Central memory CD4-positive, alpha-beta T cell (primary cell): Measurements from ENCODE around the gene MAPK4.
"Not testable (repeated sequence)": the region's sequence is repeated elsewhere in the genome, so short reads cannot be mapped to it uniquely, and the experiment has no call there.

Experiments used
- DNase-seq: peaks from one replicate; pipeline ENCODE4 v3.0.0; 2022

Gene MAPK4

GRCh38 chr18:50694147-50694546 lies 134.3 kb downstream of the MAPK4 start:
- no peak for DNase-seq

GRCh38 chr18:50695431-50696176 lies 135.7 kb downstream of the MAPK4 start:
- no peak for DNase-seq

GRCh38 chr18:50696436-50696835 lies 136.5 kb downstream of the MAPK4 start:
- no peak for DNase-seq

GRCh38 chr18:50696929-50697328 lies 137.0 kb downstream of the MAPK4 start:
- DNase-seq = no peak

- DNase-seq = no peak
Observed at GRCh38 chr18:50697509-50697908, 137.6 kb downstream of the MAPK4 start.

GRCh38 chr18:50700245-50701165 lies 140.6 kb downstream of the MAPK4 start:
- no peak for DNase-seq

GRCh38 chr18:50704357-50704940 lies 144.6 kb downstream of the MAPK4 start:
- no peak for DNase-seq

- no peak for DNase-seq
Observed at GRCh38 chr18:50706199-50706598, 146.3 kb downstream of the MAPK4 start.

GRCh38 chr18:50706651-50707050 lies 146.8 kb downstream of the MAPK4 start:
- no peak for DNase-seq

GRCh38 chr18:50707297-50707696 lies 147.4 kb downstream of the MAPK4 start:
- DNase-seq = not testable (repeated sequence)

- no peak for DNase-seq
Observed at GRCh38 chr18:50707855-50708469, 148.1 kb downstream of the MAPK4 start.

GRCh38 chr18:50709193-50709592 lies 149.3 kb downstream of the MAPK4 start:
- no peak for DNase-seq

GRCh38 chr18:50711386-50711785 lies 151.5 kb downstream of the MAPK4 start:
- no peak for DNase-seq

GRCh38 chr18:50715919-50716318 lies 156.0 kb downstream of the MAPK4 start:
- no peak for DNase-seq

- no peak for DNase-seq
Observed at GRCh38 chr18:50716902-50717301, 157.0 kb downstream of the MAPK4 start.

GRCh38 chr18:50717563-50717962 lies 157.7 kb downstream of the MAPK4 start:
- no peak for DNase-seq

- no peak for DNase-seq
Observed at GRCh38 chr18:50719471-50720324, 159.8 kb downstream of the MAPK4 start.

GRCh38 chr18:50720325-50720674 lies 160.4 kb downstream of the MAPK4 start:
- no peak for DNase-seq

- no peak for DNase-seq
Observed at GRCh38 chr18:50721006-50721405, 161.1 kb downstream of the MAPK4 start.

- no peak for DNase-seq
Observed at GRCh38 chr18:50721451-50722120, 161.7 kb downstream of the MAPK4 start.

GRCh38 chr18:50722311-50722710 lies 162.4 kb downstream of the MAPK4 start:
- DNase-seq = no peak

GRCh38 chr18:50724751-50725151 lies 164.9 kb downstream of the MAPK4 start:
- no peak for DNase-seq
